GM23338 (cell line): ENCODE measurements around the gene AFAP1L1. TPM values are rescaled to one million over a fixed set of nuclear protein-coding genes. Genes with fewer than 3 reads are reported as not detected.

Experiments used
- EZH2 ChIP-seq: fragments of 200-600 bp; sonication (generic); IDR thresholded peaks from one replicate; pipeline ENCODE4 v1.8.0; 2017; ENCODE audit warnings: antibody characterized with exemption, mild to moderate bottlenecking, low read depth; ENCODE audit not compliant: unreplicated experiment
- NANOG ChIP-seq: IDR thresholded peaks from 2 replicates; pipeline ENCODE4 v1.6.1; 2016; ENCODE audit warnings: antibody characterized with exemption, borderline replicate concordance
- STAT1 ChIP-seq: IDR thresholded peaks from one replicate; pipeline ENCODE4 v1.6.1; 2016; ENCODE audit warnings: antibody characterized with exemption; ENCODE audit not compliant: unreplicated experiment
- polyA plus RNA-seq: library from polyadenylated mRNA; unstranded; fragments of >200 nt; fragmentation: Nextera tagmentation; extraction: Ambion mirVana; gene quantifications from 2 replicates; pipeline ENCODE4 v1.2.1, GENCODE V29; 2016
- total RNA-seq: library from RNA; depleted of rRNA; stranded (reverse); fragments of >200 nt; shearing (Covaris generic); gene quantifications from 2 replicates; pipeline ENCODE4 v1.2.3, GENCODE V29; 2014
- TF ChIP-seq, protein P1 (sequence below): fragments of 250-450 bp; sonication (Bioruptor Pico); IDR thresholded peaks from 2 replicates; pipeline ENCODE4 v1.5.0; 2020; ENCODE audit warnings: mild to moderate bottlenecking, moderate library complexity
- TF ChIP-seq, protein P2 (sequence below): IDR thresholded peaks from one replicate; pipeline ENCODE4 v1.6.1; 2018; ENCODE audit warnings: antibody characterized with exemption; ENCODE audit not compliant: unreplicated experiment

AFAP1L1 gene
- total and polyA plus RNA-seq, 2 experiments from 2014 or later: 3.2 to 5.7 TPM

DNA sequence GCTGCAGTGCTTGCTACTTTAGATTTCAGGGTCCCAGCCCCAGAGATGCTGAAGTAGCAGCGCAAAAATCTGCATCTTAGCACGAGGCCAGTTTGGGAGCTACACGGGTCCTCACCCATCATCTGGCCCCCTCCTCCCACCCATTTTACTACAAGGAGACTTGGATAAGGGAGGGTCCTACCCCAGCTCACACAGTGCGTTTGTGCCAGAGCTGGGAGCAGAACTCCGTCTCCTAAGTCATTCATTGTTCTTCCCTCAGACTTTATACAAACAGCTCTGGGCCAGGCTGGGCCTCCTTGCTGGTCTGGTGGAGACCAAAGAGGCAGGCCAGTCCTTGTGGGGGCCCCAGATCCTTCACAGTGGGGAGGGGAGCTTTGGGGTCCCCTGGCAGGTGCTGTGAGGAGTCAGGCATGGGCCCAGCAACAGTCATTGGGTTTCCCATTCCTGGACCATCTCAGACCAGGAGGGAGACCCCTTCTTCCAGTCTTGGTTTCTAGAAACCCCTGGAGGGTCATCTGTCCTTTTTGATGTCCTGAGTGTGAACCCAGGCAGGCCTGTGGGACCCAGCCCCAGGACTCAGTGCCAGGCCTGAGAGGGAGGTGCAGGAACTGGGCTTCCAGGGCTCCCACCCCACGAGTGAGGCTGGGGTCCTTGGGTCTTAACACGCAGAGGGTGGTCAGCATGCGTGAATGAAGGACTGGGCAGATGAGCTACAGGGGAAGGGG is 109.8 kb downstream of the AFAP1L1 start (continued):
- TF ChIP-seq, protein P1, sequence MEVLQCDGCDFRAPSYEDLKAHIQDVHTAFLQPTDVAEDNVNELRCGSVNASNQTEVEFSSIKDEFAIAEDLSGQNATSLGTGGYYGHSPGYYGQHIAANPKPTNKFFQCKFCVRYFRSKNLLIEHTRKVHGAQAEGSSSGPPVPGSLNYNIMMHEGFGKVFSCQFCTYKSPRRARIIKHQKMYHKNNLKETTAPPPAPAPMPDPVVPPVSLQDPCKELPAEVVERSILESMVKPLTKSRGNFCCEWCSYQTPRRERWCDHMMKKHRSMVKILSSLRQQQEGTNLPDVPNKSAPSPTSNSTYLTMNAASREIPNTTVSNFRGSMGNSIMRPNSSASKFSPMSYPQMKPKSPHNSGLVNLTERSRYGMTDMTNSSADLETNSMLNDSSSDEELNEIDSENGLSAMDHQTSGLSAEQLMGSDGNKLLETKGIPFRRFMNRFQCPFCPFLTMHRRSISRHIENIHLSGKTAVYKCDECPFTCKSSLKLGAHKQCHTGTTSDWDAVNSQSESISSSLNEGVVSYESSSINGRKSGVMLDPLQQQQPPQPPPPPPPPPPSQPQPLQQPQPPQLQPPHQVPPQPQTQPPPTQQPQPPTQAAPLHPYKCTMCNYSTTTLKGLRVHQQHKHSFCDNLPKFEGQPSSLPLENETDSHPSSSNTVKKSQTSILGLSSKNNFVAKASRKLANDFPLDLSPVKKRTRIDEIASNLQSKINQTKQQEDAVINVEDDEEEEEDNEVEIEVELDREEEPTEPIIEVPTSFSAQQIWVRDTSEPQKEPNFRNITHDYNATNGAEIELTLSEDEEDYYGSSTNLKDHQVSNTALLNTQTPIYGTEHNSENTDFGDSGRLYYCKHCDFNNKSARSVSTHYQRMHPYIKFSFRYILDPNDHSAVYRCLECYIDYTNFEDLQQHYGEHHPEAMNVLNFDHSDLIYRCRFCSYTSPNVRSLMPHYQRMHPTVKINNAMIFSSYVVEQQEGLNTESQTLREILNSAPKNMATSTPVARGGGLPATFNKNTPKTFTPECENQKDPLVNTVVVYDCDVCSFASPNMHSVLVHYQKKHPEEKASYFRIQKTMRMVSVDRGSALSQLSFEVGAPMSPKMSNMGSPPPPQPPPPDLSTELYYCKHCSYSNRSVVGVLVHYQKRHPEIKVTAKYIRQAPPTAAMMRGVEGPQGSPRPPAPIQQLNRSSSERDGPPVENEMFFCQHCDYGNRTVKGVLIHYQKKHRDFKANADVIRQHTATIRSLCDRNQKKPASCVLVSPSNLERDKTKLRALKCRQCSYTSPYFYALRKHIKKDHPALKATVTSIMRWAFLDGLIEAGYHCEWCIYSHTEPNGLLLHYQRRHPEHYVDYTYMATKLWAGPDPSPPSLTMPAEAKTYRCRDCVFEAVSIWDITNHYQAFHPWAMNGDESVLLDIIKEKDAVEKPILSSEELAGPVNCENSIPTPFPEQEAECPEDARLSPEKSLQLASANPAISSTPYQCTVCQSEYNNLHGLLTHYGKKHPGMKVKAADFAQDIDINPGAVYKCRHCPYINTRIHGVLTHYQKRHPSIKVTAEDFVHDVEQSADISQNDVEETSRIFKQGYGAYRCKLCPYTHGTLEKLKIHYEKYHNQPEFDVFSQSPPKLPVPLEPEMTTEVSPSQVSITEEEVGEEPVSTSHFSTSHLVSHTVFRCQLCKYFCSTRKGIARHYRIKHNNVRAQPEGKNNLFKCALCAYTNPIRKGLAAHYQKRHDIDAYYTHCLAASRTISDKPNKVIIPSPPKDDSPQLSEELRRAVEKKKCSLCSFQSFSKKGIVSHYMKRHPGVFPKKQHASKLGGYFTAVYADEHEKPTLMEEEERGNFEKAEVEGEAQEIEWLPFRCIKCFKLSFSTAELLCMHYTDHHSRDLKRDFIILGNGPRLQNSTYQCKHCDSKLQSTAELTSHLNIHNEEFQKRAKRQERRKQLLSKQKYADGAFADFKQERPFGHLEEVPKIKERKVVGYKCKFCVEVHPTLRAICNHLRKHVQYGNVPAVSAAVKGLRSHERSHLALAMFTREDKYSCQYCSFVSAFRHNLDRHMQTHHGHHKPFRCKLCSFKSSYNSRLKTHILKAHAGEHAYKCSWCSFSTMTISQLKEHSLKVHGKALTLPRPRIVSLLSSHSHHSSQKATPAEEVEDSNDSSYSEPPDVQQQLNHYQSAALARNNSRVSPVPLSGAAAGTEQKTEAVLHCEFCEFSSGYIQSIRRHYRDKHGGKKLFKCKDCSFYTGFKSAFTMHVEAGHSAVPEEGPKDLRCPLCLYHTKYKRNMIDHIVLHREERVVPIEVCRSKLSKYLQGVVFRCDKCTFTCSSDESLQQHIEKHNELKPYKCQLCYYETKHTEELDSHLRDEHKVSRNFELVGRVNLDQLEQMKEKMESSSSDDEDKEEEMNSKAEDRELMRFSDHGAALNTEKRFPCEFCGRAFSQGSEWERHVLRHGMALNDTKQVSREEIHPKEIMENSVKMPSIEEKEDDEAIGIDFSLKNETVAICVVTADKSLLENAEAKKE (CRISPR knock-in tag): no peak
- TF ChIP-seq, protein P2, sequence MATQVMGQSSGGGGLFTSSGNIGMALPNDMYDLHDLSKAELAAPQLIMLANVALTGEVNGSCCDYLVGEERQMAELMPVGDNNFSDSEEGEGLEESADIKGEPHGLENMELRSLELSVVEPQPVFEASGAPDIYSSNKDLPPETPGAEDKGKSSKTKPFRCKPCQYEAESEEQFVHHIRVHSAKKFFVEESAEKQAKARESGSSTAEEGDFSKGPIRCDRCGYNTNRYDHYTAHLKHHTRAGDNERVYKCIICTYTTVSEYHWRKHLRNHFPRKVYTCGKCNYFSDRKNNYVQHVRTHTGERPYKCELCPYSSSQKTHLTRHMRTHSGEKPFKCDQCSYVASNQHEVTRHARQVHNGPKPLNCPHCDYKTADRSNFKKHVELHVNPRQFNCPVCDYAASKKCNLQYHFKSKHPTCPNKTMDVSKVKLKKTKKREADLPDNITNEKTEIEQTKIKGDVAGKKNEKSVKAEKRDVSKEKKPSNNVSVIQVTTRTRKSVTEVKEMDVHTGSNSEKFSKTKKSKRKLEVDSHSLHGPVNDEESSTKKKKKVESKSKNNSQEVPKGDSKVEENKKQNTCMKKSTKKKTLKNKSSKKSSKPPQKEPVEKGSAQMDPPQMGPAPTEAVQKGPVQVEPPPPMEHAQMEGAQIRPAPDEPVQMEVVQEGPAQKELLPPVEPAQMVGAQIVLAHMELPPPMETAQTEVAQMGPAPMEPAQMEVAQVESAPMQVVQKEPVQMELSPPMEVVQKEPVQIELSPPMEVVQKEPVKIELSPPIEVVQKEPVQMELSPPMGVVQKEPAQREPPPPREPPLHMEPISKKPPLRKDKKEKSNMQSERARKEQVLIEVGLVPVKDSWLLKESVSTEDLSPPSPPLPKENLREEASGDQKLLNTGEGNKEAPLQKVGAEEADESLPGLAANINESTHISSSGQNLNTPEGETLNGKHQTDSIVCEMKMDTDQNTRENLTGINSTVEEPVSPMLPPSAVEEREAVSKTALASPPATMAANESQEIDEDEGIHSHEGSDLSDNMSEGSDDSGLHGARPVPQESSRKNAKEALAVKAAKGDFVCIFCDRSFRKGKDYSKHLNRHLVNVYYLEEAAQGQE: no peak
- no peak for TF ChIP-seq EZH2
- no peak for TF ChIP-seq STAT1
- TF ChIP-seq NANOG: no peak
